HG03139 (cell line): ENCODE data around the gene MLN.
"Not testable (repeated sequence)": the region's sequence is repeated elsewhere in the genome, so short reads cannot be mapped to it uniquely, and the experiment has no call there.

Source experiments
- ATAC-seq: cut with Tn5 transposase; IDR thresholded peaks from one replicate; pipeline ENCODE4 v1.9.1; 2021; ENCODE audit not compliant: unreplicated experiment

MLN gene

GRCh38 chr6:33836806-33837469, 33.1 kb upstream of the MLN start:
- ATAC-seq, result no peak

- no peak for ATAC-seq
Observed at GRCh38 chr6:33834401-33835392, 30.9 kb upstream of the MLN start.

- no peak for ATAC-seq
Observed at GRCh38 chr6:33833599-33833998, 29.8 kb upstream of the MLN start.

GRCh38 chr6:33832831-33833230, 29.0 kb upstream of the MLN start:
- ATAC-seq, result not testable (repeated sequence)

GRCh38 chr6:33831725-33832124, 27.9 kb upstream of the MLN start:
- ATAC-seq, result not testable (repeated sequence)

GRCh38 chr6:33830635-33831240, 26.9 kb upstream of the MLN start:
- no peak for ATAC-seq

GRCh38 chr6:33828764-33829731, 25.2 kb upstream of the MLN start:
- no peak for ATAC-seq

GRCh38 chr6:33828452-33828763, 24.6 kb upstream of the MLN start:
- no peak for ATAC-seq

GRCh38 chr6:33827546-33828451, 24.0 kb upstream of the MLN start:
- ATAC-seq, result no peak

GRCh38 chr6:33826537-33826936, 22.7 kb upstream of the MLN start:
- no peak for ATAC-seq

- no peak for ATAC-seq
Observed at GRCh38 chr6:33824461-33825154, 20.8 kb upstream of the MLN start.

GRCh38 chr6:33823806-33824205, 20.0 kb upstream of the MLN start:
- ATAC-seq, result no peak

GRCh38 chr6:33822575-33823395, 19.0 kb upstream of the MLN start:
- no peak for ATAC-seq

- no peak for ATAC-seq
Observed at GRCh38 chr6:33820784-33821520, 17.1 kb upstream of the MLN start.

GRCh38 chr6:33820243-33820642, 16.4 kb upstream of the MLN start:
- ATAC-seq, result no peak

- ATAC-seq, result no peak
Observed at GRCh38 chr6:33819021-33819420, 15.2 kb upstream of the MLN start.

GRCh38 chr6:33818293-33818692, 14.5 kb upstream of the MLN start:
- ATAC-seq, result no peak

- ATAC-seq, result no peak
Observed at GRCh38 chr6:33817489-33817888, 13.7 kb upstream of the MLN start.
